COLO829 (cell line): ENCODE measurements around the gene OGFR.

Experiments
- DNase-seq: peaks from one replicate; pipeline ENCODE4 v3.0.0; 2012; ENCODE audit warnings: low spot score

The OGFR gene

GRCh38 chr20:62800314-62801259 lies 4.0 kb upstream of the OGFR start:
- no peak for DNase-seq

GRCh38 chr20:62801284-62802010 lies 3.2 kb upstream of the OGFR start:
- DNase-seq = no peak

GRCh38 chr20:62802026-62802712 lies 2.5 kb upstream of the OGFR start:
- DNase-seq = no peak

GRCh38 chr20:62804021-62804626 lies 511 bp upstream of the OGFR start:
- DNase-seq = no peak

GRCh38 chr20:62805155-62805710 lies 598 bp downstream of the OGFR start:
- no peak for DNase-seq

- DNase-seq = no peak
Measured at GRCh38 chr20:62805711-62806382, 1.2 kb downstream of the OGFR start.

- DNase-seq = no peak
Measured at GRCh38 chr20:62806383-62807050, 1.9 kb downstream of the OGFR start.

- no peak for DNase-seq
Measured at GRCh38 chr20:62807444-62808210, 3.0 kb downstream of the OGFR start.

GRCh38 chr20:62808211-62808865 lies 3.7 kb downstream of the OGFR start:
- DNase-seq = no peak

- no peak for DNase-seq
Measured at GRCh38 chr20:62809530-62810428, 5.1 kb downstream of the OGFR start.

GRCh38 chr20:62811320-62811719 lies 6.7 kb downstream of the OGFR start:
- DNase-seq = no peak

- no peak for DNase-seq
Measured at GRCh38 chr20:62811720-62812119, 7.1 kb downstream of the OGFR start.

- no peak for DNase-seq
Measured at GRCh38 chr20:62812181-62812906, 7.7 kb downstream of the OGFR start.

GRCh38 chr20:62812907-62813200 lies 8.2 kb downstream of the OGFR start:
- DNase-seq = no peak

GRCh38 chr20:62813588-62813987 lies 9.0 kb downstream of the OGFR start:
- no peak for DNase-seq

GRCh38 chr20:62814060-62814708 lies 9.5 kb downstream of the OGFR start:
- no peak for DNase-seq

GRCh38 chr20:62814709-62815065 lies 10.1 kb downstream of the OGFR start:
- no peak for DNase-seq
